GM13977 (cell line): ENCODE data around the gene INPP5B.

ENCODE experiments used
- DNase-seq: peaks from one replicate; pipeline ENCODE4 v3.0.0; 2012; ENCODE audit warnings: low spot score
- in situ Hi-C: fragments of 300-500 bp; cut with MboI; formaldehyde crosslinking; loops from one replicate; pipeline ENCODE4 v1.12.0; 2022; ENCODE audit warnings: low sequenced_read_pairs, low pct_unique_long_range_greater_than_20kb, mixed read lengths, inconsistent platforms; ENCODE audit not compliant: unreplicated experiment
- TF ChIP-seq, protein P1 (sequence below): IDR thresholded peaks from 2 replicates; pipeline ENCODE4 v1.5.1; 2012; ENCODE audit warnings: mild to moderate bottlenecking, control low read depth; ENCODE audit not compliant: insufficient read depth; ENCODE audit errors: extremely low read depth, missing control alignments

The INPP5B gene

DNA sequence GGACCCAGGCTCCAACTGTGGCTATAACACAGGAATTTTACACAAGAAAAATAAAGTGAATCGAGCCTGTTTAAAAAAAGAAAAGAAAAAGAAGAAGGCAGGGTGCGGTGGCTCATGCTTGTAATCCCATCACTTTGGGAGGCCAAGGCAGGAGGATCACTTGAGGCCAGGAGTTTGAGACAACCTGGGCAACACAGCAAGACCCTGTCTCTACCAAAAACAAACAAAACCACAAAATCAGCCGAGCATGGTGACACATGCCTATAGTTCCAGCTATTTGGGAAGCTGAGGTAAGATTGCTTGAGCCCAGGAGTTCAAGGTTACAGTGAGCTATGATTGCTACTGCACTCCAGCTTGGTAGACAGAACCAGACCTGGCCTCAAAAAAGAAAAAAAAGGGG is 105.2 kb downstream of the INPP5B start:
- TF ChIP-seq, protein P1, sequence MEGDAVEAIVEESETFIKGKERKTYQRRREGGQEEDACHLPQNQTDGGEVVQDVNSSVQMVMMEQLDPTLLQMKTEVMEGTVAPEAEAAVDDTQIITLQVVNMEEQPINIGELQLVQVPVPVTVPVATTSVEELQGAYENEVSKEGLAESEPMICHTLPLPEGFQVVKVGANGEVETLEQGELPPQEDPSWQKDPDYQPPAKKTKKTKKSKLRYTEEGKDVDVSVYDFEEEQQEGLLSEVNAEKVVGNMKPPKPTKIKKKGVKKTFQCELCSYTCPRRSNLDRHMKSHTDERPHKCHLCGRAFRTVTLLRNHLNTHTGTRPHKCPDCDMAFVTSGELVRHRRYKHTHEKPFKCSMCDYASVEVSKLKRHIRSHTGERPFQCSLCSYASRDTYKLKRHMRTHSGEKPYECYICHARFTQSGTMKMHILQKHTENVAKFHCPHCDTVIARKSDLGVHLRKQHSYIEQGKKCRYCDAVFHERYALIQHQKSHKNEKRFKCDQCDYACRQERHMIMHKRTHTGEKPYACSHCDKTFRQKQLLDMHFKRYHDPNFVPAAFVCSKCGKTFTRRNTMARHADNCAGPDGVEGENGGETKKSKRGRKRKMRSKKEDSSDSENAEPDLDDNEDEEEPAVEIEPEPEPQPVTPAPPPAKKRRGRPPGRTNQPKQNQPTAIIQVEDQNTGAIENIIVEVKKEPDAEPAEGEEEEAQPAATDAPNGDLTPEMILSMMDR: no peak
- DNase-seq: no peak
- in situ Hi-C loops: no loop called here

- no peak for DNase-seq
- in situ Hi-C loops: no loop called here
- TF ChIP-seq, protein P1: no peak
Measured at GRCh38 chr1:37840711-37841110, 106.1 kb downstream of the INPP5B start.

DNA sequence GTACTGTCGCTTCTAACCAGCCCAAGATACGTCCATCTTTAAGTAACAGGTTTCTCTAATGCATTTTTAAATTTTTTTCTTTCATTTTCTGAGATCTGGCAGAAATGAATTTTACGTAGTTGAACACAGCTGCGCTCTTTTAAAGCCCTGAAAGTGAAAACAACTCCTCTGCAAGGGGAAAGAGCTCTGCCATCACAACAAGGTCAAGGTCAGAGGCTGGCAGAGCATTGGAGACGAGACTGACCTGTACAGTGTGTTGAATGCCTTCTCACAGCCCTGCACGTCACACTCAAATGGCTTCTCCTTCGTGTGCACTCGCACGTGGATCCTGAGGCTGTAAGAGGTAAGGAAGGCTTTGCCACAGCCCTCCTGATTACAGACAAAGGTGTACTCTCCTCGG is 107.2 kb downstream of the INPP5B start:
- no peak for DNase-seq
- TF ChIP-seq, protein P1: no peak
- in situ Hi-C loops: no loop called here

- TF ChIP-seq, protein P1: no peak
- DNase-seq: no peak
- in situ Hi-C loops: no loop called here
Measured at GRCh38 chr1:37836788-37837187, 110.1 kb downstream of the INPP5B start.

GRCh38 chr1:37831809-37832208 is 115.0 kb downstream of the INPP5B start:
- TF ChIP-seq, protein P1: no peak
- in situ Hi-C loops: no loop called here
- DNase-seq: no peak

DNA sequence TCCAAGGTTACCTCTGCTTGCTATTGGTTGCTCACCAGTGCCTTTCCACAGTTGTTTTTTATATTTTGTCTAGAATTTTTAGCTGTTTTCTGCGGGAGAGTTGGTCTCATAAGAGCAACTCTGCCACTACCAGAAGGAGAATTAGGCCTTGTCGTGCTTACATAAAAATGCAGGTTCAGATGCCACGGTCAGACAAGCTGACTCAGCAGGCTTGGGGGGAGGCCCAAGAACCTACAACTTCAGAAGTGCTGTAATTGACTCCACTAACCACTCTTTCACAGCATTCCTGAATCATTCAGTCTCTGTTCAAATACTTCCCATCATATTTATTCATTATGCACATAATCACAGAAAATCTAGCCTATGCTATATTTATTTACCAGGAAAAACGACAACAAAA is 115.7 kb downstream of the INPP5B start:
- TF ChIP-seq, protein P1: no peak
- DNase-seq: no peak
- in situ Hi-C loops: no loop called here
